NCI-H1694 (cell line): ENCODE results near the gene SV2C.
"Not testable (repeated sequence)": the region's sequence is repeated elsewhere in the genome, so short reads cannot be mapped to it uniquely, and the experiment has no call there.

Experiments
- DNase-seq: peaks from one replicate; lab custom pipeline; 2025; lab: John Stamatoyannopoulos, UW

Gene SV2C

DNA sequence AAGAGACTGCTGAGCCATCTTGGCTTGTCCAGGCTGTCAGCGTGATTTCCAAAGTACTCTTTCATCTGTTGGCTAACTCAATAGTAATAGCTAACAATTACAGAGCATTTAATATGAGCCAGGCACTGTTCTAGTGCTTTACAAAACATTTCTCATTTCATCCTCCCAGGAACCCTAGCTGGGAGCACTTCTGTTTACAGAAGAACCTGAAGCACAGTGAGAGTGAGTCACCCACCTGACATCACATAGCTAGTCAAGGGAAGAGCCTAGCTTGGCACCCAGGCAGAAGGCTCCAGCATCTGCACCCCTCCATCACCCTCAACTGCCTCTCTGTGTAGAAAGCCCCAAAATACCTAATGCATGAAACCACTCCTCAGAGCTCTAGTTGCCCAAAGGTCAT is 262.4 kb downstream of the SV2C start:
- DNase-seq, result no peak

DNA sequence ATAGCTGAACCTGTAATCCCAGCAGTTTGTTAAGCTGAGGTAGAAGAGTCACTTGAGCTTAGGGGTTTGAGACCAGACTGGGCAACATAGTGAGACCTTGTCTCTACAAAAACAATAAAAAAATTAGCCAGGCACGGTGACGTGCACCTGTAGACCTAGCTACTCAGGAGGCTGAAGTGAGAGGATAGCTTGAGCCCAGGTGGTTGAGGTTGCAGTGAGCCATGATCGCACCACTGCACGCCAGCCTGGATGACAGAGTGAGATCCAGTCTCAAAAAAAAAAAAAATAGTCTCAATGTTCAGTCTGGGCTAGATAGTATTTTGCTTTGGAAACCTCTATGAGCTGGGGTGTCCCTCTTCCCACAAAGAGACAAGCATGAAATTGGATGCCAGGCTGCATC is 268.0 kb downstream of the SV2C start:
- no peak for DNase-seq

DNA sequence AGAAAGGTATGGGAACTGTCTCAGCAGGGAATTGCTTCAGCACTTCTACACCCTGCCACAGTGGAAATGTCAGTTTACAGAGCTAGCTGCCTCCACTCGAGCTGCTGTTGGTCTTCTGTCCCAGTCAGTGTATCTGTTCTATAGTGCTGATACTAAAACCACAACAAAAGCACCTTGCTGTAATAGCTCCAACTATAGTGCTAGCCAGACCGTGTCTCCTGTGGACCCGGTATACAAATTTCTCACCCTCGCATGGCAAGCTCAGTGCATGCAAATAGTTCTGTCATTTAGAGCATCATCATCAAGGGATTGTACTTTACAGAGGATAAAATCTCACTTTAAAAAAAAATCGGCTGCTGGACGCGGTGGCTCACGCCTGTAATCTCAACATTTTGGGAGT is 268.4 kb downstream of the SV2C start:
- no peak for DNase-seq

DNA sequence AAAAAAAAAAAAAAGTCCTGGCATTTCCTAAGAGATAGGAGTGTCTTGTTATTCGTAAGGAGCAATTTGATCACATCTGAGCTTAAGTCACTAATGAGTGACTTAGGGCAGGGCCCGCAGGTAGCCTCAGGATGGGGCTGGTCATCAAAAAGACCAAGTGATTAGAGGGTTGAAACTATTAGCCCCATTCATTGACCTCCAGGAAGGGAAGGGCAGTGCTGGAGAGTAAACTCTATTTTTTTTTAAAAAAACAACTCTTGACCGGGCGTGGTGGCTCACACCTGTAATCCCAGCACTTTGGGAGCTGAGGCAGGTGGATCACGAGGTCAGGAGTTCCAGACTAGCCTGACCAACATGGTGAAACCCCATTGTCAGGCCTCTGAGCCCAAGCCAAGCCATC is 273.7 kb downstream of the SV2C start:
- DNase-seq, result no peak

DNA sequence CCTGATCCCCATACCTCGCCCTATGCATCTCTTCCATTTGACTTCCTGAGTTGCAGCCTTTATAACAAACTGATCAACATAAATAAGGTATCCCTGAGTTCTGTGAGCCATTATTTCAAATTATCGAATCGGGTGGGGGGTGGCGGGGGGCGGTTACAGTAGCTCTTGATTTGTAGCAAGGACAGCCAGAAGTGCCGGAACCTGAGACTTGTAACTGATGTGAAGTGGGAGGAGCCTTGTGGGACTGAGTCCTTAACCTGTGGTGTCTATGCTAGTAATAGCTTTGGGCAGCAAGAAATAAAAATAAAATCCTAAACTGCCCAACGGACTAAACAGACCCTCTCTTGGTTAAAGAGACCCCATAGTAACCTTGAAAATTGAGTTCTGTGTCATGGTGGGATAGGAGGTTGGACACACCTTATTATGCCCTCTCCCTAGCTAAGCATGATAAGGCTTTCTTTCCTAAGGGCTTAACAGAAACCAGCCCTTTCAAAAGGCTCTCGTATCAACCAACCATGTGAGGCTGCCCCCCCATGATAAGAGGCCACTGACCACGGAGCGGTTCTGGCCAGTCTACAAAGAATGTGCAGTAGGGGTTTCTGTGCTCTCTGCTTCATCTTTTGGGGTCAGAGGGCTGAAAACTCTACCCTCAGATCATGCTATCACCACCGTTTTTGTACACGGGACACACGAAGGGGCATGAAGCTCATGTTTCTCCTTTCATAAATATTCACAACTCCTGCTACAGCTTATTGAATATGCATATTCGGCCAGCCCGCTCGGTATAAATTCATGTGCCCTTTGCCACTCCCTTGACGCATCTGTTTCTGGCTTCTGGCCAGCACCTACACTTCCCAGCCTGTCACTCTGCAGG is 280.4 kb downstream of the SV2C start:
- no peak for DNase-seq

DNA sequence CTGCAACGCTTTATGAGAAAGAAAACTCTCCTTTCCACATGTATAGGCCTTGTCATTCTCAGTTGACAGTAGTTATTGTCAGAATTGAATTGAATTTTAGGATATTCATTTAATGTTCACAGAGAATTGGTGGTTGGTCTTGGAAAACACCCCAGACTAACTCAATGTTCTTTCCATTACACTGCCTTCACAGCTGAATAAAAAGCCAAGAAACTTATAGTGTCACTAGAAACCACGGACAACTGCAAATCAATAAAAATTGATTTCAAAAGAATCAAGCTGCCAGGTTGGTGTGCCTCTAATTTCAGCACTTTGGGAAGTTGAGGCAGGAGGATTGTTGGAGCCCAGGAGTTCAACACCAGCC is 281.0 kb downstream of the SV2C start:
- DNase-seq, result no peak

DNA sequence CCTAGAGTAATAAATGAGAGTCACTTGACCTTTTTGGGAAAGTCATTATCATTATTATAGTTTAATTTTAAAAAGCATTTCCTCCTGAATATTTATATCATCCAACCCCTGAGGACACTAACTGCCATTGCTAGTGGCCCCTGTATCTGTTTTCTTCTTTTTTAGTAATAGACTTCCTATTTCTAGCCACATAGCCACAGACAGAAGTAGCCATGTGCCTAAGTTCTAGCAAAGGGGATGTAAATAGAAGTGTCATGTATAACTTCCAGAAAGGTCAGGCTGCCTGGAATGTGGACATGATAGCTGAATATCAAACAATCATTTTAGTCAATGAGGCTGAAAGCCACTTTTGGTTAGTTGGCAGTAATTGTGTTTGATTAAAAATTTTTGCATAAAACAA is 282.4 kb downstream of the SV2C start:
- no peak for DNase-seq

DNA sequence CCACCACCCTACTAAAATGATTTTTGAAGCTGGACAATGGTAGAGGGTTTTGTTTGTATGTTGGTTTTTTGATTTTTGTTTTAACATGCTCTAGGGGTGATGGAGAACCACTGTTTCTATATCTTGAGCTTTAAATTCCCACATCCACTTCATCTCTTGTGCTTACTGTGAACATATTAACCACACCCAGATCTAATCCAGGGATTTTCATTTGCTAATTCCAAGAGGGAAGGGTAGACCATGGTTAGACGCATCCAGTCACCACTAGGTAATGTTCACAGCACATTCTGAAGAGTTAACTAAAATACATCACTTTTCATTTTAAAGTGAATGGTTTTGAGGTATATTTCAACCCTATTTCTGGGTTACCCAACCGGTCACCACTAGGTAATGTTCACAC is 283.4 kb downstream of the SV2C start:
- no peak for DNase-seq

DNA sequence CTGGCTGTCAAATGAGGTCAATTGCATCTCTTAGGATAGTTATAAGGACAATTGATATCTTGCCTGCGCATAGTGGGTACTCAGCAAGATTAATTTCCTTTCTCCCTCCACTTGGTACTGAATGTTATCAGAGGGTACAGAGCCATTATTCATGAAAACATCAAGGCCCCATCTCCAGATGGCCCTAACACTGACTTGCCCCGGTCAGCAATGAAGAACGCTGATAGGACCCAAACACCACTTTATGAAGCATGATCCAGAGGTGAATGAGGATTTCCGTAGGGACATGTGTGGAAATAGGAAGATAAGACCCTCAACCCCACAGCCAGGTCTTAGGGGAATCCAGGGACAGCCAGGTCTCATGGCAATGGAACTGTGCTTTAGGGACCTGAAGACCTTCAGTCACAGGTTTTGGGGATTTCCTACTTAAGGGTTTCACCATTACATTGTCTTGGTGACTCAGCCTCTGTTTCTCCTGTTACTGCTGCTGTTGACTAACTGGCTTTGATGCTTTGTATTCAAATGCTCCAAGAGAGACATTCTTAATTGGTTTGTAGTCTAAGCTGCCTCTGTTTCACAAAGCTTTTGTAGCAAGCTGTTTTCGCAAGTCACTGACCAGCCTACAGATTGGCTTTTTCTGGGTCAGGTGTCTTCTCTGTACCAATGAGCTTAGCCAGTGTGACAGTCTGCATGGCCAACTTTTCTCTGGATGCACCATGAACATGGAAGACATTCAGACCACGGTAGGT is 284.6 kb downstream of the SV2C start:
- DNase-seq, result no peak

DNA sequence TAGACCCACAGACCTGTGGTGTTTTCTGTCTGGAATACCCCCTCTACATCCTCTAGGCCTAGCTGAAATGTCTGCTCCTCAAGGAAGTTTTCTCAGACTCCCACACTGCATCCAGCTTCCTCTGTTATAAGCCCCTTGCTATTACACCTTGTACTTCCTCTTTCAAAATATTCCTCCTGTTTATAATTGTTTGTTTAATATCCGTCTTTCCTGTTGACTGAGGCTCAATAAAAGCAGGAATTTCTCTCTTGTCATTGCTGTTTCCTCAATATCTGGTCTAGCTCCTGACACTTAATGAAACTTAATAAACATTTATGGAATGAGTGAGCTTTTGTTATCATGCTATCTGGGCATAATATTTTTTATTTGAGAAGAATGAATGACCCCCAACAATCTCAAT is 285.8 kb downstream of the SV2C start:
- no peak for DNase-seq

DNA sequence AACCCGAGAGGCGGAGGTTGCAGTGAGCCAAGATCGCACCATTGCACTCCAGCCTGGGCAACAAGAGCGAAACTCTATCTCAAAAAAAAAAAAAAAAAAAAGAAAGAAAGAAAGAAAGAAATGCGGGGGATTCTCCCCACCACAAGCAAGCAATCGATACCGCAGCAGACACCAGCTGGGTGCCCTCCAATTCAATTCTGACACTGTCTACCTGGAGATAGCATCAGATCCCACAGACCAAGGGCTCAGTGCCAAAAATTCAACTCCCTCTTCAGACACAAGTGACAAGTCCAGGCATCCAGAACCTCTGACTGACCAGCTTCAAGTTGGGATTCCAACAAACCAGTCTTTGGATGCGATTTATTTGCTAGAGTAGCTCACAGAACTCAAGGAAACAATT is 286.5 kb downstream of the SV2C start:
- not testable (repeated sequence) for DNase-seq

DNA sequence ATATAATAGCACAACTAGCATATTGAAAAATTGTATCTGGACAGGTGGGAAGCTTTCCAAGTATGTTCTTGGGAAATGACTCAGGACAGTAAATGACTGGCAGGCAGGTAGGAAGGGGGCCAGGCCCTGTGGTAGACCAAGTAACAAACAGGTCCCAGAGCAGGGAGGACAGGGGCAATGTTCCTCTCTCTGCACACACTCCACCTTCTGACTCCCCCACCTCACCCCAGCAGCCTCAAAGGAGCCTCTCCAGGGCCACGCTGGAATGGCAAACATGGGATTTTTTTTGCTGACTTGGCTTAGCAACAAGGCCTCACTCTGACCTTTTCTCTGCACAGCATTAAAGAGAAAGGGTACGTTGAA is 288.8 kb downstream of the SV2C start:
- DNase-seq, result no peak

DNA sequence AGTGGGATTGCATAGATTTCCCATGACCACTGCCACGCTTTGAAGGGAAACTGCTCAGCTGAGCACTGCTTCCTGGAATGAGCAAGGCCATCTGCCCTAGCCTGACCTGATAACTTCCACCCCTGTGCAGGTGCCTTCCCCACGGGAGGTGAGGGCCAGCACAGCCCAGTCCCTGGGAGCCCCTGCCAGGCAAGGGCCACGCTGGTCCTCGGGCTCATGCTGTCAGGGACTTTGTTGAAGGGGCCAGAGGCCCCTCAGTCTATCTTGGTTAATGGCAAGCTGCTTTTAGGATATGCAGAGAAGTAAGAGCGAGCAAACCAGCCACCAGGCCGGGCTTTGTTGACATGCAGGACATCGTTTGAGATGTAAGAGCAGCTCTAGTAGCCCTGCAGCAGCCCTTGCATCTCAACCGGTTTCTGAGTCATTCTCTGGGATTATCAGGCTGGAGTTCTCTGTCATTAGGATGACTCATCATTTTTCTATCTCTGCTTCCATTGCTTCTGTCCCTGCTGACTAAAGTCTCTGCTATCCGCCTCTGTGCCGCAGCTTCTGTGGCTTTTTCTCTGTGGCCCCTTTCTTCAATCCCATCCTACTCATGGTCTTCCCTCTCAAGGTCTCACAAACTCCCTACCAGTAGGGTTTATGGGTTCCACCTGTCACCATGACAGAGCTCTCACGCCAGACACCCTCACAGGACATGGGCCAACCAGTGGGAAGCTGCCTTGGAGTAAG is 289.3 kb downstream of the SV2C start:
- DNase-seq, result no peak

DNA sequence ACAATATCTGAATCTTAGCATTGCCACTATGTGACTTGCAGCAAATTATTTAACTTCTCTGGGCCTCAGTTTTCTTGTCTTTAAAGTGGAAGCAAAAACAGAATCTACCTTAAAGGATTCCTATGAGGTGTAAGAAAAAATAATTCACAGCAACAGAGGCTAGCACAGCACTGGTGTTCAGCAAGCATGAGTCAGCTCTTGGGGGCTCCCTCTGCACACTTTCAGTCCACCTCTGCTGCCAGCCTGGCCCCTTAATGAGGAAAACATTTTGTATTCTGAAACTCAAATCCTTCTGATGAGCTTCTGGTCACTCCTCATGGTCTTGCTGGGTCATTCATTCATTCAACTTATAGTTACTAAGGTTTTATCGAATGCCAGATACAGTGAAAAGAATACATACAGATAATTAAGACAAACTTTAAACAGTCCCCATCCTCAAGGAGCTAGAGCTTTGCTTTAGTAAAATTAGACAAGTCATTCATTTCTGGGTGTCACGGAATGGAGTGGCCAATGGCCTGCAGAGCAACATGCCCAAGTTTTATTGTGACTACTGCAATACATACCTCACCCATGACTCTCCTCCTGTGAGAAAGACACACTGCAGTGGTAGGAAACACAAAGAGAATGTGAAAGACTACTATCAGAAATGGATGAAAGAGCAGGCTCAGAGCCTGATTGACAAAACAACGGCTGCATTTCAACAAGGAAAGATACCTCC is 293.1 kb downstream of the SV2C start:
- DNase-seq, result no peak

DNA sequence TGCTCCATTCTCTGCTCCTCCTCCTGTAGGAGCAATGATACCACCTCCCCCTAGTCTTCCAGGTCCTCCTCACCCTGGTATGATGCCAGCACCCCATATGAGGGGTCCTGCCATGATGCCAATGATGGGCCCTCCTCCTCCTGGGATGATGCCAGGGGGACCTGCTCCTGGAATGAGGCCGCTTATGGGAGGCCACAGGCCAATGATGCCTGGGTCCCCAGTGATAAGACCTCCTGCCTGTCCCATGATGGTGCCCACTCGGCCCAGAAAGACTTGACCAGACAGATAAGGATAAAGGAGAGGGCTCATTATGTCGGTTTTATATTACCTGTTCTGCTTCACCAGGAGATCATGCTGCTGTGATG is 293.7 kb downstream of the SV2C start:
- DNase-seq, result no peak

DNA sequence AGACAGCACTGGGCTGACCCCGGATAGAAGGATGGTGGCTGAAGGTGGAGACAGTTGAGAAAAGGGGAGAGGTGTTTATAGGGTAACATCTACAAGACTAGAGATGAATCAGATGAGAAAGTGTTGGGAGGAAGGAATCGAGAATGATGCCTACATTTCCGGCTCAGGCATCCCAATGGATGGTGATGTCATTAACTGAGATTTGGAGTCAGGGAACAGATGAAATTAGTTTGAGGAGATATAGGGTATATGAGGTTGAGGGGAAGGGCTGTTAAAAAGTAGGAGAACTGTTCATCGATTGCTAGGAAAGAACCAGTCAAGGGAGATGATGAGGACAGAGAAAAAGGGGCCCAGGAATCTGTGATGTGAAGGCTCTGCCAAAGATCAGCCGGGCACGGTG is 295.2 kb downstream of the SV2C start:
- no peak for DNase-seq

DNA sequence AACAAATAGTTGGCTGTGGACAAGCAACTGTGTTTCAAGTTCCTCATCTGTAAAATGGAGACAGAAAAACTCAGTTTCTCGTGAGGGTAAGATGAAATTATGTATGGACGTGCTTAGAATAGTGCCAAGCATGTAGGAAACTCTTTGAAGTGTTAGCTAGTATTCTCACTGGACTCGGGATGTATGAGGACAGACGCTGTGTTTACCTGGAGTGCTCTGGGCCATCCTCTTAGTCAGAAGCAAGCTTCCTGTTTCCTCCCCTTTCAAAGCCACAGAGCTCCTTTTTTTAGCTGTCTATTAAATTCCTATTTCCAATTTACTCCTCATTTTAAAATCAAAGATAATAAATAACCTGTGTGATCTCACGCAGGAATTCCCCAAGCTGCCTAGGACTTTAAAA is 296.1 kb downstream of the SV2C start:
- no peak for DNase-seq

DNA sequence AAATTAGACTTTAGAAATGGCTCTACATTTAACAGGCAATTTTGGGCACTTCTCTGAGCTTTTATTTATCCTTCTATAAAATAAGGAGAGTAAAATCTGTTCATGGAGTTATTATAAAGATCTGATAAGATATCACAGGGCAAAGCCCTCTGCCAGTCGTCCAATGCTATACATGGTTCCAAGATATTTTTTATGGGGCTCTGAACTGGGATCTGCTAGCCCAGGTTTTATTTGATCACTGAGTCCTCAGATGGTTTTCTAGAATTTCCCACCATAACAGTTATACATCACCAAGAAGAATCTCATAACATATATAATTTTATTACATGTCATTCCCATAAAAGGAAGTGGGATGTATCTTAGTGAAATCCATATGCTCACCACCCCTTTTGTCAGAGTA is 296.7 kb downstream of the SV2C start:
- no peak for DNase-seq

DNA sequence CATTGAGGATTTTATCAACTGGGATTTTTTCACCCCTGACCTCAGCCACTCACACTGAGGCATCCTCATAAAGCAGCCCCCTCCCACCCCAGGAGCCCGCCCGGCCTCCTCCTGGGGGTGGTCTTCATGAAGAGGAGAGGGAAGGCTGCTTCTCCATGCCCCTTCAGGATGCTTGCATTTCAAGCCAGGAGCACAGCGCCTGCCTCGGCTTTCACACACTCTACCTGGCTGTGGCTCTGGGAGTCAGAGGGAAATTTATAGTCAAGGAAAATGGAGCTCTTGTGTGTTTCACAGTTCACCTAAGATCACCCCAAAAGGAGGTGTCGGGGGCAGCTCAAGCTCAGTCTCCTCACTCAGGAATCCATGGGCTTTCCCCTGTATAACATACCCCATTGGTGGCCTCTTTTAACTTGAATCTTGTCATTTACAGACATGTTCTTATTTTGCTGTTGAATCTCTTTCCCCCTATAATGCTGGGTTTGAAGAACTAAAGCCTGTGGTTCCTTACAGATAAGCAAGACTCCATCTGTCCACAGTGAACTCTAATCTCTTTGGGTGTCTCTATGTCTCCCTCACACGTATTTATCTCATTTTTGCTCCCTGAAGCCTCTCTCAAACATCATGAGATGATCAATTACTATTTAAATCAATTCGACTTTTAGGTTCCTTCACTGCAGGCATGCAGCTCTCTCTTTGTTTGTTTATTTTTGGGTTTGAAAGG is 297.3 kb downstream of the SV2C start:
- no peak for DNase-seq

DNA sequence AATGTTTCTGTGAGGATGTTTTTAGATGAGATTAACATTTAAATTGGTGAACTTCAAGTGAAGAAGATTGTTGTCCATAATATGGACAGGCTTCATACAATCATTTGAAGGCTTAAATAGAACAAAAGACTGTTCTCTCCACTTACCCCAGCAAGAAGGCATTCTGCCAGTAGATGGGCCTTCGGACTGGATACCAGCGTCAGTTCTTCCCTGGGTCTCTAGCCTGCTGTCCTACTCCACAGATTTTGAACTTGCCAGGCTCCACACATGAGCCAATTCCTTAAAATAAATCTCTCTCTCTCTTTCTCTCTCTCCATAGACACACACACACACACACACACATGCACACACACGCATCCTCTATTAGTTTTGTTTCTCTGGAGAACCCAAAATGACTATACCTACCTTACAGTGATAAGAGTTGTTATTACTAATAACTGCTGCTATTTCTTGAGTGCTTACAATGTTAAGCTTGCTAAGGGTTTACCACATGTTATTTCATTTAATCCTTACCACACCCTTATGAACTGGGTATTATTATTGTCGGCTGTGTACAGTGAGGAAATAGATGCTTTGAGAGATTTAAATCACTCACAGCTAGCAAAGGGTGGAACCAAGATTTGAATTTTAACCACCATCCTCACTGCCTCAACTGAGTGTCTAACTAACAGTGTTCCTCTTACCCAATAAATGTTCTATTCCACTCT is 300.1 kb downstream of the SV2C start:
- no peak for DNase-seq

DNA sequence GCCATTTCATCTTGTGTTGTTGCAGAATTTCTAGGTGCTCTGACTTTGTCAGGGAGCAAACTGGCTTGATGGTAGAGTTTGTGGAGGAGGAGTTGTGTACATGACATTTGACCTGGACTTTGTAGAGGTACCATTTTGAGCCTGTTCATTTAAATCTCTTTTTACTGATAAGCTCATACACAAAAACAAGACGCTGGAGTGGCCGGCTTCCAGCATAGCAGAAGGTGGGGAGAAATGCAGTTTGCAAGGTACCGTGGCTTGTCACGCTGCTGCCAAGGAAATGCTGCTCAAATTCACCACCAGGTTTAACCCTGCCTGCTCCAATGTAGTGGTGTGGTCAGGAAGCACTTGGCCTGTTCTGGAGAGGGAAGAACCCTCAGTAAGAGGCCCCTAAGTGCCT is 301.0 kb downstream of the SV2C start:
- DNase-seq, result no peak
